ENCODE results near the gene MAP4K4. TPM values are rescaled to one million over a fixed set of nuclear protein-coding genes. Genes with fewer than 3 reads are reported as not detected.
"Not testable (repeated sequence)": the region's sequence is repeated elsewhere in the genome, so short reads cannot be mapped to it uniquely, and the experiment has no call there.

Gene MAP4K4
- total RNA-seq, 1 donor from 2014 or later = 76.9 TPM

DNA sequence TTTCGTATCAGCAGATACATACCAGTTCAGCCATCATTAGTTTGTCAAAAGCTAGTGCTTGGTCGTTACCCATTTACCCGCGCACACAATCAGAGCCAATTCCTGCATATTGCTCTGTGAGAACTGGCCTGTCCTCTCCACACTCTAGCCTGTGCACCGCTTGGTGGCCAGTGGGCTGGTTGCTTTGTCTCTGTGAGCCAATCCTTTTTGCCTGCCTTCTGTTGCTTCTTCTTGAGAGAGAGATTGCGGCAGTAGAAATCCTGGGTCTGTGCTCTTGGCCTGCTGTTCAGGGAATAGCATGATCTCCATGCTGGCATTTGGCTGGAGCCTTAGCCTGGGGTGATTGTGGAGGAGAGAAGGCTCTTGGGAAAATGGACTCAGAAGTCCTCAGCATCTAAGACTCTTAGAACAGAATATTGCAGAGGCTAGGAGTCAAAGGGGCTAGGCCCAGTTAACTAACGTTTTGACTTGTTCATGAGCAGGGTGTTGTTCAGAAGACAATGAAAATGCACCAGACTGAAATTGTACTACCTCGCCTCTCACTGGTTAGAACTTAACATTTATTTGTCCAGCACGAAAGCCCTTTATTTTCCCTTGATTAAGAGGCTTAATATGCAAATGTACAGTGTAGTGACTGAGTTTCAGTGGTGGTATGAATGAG, 37.1 kb downstream of the MAP4K4 start:
- DNase-seq = no peak
- peak; percentile 7 for ATAC-seq (ENCODE audit: poor library complexity)
- intact Hi-C loops (cut with DNase I) = no loop called here

DNA sequence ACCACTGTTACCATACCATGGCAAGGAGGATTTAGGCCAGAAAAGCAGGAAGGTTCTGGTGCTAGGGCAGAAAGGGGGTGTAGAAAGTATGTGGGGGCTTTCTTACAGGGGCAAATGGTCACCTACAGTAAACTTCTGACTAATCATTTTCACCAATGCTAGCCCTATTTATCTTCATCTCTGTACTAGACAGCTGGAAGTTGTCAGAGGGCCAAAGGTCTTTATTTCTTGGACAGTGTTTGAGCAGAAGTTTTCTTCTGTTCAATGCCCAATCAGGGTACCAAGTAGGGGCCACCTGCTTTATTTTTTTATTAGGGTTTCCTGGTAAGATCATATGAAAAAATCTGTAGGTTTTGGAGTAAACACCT, 37.6 kb downstream of the MAP4K4 start:
- DNase-seq = no peak
- intact Hi-C loops (cut with DNase I) = no loop called here
- ATAC-seq (ENCODE audit: poor library complexity) = no peak

DNA sequence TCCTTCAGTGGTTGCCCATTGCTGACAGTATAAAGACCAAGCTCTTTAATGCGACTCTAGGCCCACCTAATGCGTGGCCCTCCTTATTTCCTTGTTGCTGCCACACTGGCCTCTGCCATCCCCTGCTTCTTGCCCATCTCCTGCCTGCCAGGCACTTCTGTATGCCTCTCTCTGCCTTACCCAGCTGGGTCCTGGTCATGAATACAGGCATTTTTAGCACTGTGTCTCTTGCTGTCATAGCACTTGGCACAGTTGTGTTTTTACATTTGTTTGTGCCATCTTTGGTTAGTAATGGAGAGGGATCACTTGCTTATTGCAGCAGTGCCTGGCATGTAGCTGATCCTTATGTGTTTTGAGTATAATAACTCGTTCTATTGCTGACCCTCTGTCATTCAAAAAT, 38.7 kb downstream of the MAP4K4 start:
- intact Hi-C loops (cut with DNase I) = no loop called here
- ATAC-seq (ENCODE audit: poor library complexity) (peak; percentile 35), DNase-seq (no peak)

DNA sequence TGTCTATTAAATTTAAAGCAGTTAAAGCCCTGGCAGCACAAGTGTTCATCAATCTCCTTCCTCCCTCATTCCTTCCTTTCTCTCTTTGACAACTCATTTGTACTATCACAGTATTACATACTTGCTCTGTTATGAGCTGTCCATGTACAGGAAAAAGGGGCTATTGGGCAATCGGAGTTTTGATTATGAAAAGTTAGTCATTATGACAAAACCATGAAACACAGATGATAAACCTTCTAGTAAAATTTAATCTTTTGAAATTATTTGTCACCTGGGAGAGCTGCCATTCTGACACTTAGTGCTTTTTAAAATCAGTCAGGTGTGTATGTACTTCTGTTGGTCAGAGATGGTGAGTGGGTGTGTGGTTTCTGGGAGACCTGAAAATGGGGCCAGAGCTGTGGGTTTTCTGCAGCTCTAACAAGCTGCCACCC, 39.4 kb downstream of the MAP4K4 start:
- no peak for DNase-seq
- intact Hi-C loops (cut with DNase I) = no loop called here
- ATAC-seq (ENCODE audit: poor library complexity) = peak; percentile 18

DNA sequence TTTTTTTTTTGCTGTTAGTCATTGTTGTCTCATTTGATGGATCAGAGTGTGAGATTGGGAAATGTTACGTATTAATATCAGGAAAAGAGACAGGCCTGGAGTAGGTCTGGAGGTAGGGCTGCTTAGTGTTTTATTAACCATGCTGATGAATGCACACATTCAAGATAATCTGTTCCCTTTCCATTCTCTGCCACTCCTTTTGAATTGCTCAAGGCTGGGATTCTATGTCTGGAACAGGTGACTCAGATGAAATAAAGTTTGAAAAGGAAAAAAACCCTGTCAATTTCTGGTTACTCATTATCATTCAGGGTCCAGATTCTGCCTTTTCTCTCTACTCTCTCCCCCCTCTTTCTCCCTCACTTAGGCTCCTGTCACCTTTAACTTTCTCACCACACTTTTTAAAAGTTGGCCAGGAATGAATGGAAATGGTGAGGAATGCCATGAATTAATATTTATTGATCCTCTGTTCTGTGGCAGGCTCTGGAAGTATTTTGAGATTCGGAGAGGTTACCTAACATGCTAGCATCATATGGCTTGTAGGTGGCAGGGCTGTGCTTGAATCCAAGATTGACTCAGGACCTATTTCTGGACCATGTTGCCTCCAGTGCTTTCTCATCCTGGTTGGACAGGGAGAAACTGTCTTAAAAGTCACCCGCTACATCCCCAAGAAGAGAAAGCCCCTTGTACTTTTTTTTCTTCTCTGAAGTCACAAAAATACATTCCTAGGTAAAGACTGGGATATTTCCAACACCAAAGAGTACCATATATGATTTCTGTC, 40.2 kb downstream of the MAP4K4 start:
- ATAC-seq (ENCODE audit: poor library complexity) (no peak), DNase-seq (no peak)
- intact Hi-C loops (cut with DNase I) = no loop called here

DNA sequence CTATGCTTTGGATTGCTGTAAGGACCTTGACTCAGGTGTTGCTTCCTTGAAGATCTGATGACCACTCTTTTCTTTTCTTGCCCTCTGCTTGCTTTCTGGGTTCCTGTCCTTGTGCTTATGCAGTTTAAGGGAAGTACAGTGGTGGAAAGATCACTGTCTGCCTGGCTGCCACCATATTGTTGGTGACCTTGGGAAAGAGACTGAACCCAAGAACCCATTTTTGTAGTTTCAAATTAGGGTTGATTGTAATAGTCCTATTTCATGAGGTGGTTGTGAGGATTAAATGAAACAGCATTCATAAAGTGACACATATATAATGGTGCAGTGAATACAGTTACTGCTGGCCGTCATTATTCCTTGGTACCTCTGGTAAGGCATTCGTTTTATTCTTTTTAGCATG, 41.1 kb downstream of the MAP4K4 start:
- intact Hi-C loops (cut with DNase I) = no loop called here
- DNase-seq (no peak), ATAC-seq (ENCODE audit: poor library complexity) (no peak)

DNA sequence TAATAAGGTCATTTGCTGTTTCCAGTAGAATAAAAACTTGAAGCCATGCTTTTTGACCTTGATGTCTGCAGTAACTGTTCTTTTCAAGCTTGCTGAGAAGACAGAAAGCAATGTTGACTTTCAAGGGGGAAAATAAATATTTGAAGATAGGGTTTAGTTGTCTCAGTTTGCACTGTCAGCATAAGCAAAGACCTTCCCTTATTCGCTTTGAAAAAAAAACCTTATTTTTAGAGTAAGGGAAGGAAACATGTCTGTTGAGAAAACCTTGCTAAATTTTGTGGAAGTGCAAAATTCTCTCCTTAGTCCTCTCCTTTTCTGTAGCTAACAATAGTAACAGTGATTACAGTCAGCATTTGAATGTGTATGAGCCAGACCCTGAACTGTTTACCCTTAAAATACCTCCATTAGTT, 43.1 kb downstream of the MAP4K4 start:
- intact Hi-C loops (cut with DNase I) = no loop called here
- ATAC-seq (ENCODE audit: poor library complexity) = no peak

DNA sequence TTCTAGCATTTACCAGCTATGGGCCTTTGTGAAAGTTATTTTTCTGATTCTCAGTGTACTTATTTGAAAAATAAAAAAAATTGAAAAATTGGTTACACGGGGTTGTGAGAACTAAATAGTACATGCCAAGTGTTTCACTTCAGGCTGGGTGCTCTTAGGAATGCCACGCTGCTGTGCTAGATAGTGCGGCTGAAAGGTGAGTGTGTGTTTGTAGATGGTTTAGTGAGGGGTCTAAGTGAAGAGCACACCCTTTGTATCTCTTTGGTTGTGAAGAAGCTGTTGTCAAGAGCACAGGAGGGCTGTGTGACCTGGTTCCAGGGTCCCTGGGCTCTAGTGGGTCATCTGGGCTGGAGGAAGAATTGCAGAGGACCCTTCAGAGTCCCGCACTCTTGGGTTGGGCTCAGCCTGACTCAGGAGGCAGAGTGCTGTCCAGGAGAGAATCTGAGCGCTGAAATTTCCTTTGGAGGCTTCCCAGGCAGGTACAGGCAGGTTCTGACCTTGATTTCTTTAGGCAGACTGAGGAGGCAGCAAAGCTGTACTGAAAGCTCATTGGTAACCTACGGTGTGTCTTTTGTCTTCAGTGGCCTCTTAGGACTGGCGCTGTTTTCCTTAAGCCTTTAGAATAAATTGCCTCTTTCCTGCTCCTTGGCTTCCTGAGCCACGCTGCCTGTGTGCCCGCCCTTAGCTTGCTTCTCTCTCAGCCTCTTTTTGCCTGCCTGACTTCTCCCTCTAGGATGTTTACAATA, 44.4 kb downstream of the MAP4K4 start:
- ATAC-seq (ENCODE audit: poor library complexity) (peak; percentile 7), DNase-seq (no peak)
- intact Hi-C loops (cut with DNase I) = no loop called here

More for the DNA sequence above, 43.1 kb downstream of the MAP4K4 start:
- no peak for DNase-seq

DNA sequence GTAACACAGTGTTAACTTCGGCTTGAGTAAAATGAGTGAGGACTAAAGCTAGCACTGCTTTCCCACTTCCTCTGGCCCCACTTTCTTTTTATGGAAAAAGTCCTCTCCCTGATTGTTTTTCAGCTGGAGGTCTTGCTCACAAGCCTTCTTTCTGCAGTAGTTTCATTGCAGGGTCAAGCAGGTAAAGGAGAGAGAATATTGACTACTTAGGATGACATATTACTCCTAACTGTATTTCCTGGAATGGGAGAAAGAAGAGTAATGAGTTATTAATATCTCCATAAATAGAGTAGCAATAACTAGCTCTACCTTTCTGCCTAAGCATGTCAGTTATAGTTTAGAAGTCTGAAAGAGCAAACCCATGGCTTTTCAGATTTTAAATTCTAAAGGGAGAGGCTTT, 45.0 kb downstream of the MAP4K4 start:
- DNase-seq = no peak
- ATAC-seq (ENCODE audit: poor library complexity) = no peak
- intact Hi-C loops (cut with DNase I) = no loop called here

DNA sequence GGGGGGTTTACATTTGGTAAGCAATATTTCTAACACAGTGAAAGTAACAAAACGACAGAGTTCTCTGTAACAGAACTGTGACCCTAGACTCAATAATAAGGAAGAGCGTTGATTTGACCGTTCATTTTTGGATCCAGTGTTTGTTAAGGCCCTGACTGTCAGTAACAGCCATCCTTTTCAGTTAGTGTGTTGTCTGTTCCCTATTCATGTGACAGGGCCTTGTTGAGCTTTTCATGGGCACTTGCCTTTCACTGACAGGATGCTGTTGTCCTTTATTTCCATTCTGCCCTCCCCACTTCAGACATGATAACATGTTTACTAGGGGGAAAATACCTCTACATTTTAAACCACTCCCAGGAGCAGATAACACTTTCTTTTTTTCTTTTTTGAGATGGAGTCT, 45.8 kb downstream of the MAP4K4 start:
- DNase-seq = no peak
- peak; percentile 49 for ATAC-seq (ENCODE audit: poor library complexity)
- intact Hi-C loops (cut with DNase I) = no loop called here

DNA sequence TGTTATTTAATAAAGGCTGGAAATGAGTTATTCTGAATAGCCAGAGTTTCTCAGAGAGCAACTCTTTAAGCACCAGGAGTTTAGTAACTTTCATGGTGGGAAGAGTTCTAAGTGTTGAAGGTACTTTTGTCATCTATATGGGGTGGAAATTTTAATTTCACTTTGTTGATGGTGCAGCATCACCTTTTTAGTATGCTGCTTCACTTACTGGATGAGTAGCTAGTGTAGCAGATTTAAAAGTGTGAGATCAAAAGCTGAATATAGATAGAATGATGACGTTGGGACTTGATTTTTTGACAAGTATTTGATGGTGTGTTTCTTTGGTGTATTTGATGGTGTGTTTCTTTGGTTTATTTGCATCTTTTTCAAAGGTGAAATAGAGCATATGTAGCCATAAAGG, 47.3 kb downstream of the MAP4K4 start:
- no peak for DNase-seq
- intact Hi-C loops (cut with DNase I) = no loop called here
- no peak for ATAC-seq (ENCODE audit: poor library complexity)

DNA sequence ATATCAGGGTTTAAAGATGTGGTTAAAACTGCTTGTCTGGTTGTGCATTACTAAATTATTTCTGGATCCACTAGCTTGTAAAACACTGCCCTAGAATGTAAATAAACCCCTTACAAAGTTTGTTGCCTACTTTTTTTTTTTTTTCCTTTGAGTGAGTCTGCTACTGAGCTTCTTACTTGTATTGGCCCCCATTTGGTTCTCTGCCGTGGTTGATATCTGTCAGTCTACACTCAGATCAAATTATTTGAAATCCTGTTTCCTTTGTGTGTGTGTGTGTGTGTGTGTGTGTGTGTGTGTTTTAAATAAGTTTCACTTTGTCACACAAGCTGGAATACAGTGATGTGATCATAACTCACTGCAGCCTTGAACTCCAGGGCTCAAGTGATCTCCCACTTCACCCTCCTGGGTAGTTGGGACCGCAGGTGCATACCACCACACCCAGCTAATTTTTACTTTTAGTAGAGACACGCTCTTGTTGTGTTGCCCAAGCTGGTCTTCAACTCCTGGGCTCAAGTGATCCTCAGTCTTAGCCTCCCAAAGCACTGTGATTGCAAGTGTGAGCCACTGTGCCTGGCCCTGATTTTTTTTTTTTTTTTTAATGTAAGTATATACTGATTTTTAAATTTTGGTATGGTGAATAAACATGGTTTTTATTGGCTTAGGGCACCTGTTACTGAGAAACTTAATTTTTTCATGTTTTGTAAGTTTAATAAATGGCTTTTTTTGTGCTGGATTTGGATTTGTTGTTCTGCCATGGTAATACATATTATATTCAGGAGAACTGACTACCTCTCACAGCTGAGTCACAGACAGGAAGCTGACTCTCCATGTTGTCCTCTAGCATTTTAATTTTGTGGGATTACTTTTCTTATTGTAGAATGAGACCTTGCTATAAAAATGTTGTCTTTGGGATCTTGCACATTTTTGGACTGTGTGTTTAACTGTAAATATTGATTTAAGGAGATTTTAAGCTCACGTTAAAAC, 48.5 kb downstream of the MAP4K4 start:
- ATAC-seq (ENCODE audit: poor library complexity) = no peak
- DNase-seq = no peak
- intact Hi-C loops (cut with DNase I) = no loop called here

DNA sequence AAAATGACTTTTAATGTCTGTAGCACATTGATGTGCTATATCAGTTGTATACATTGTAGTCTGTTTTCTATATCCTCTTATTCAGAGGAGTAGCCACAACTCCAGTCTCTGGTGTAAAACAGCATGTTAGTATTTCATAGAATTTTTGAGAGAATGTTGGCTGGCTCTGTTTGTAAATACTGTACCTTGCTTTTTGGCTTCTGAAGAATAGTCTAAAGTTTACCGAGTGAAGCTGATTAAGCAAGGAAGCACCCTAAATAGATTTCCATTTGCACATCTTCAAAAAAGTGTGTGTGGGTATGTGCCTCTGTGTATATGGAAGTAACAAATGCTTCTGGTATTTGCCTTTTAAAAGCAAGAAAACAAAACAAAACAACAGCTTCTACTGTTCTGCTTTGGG, 50.5 kb downstream of the MAP4K4 start:
- ATAC-seq (ENCODE audit: poor library complexity) (no peak), DNase-seq (no peak)
- intact Hi-C loops (cut with DNase I) = no loop called here

DNA sequence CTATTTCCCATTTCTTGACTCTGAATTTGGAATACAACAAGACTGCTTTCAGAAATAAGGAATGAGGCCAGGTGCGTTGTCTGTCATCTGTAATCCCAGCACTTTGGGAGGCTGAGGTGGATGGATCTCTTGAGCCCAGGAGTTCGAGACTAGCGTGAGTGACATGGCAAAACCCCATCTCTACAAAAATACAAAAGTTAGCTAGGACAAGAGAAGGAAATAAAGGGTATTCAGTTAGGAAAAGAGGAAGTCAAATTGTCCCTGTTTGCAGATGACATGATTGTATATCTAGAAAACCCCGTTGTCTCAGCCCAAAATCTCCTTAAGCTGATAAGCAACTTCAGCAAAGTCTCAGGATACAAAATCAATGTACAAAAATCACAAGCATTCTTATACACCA, 51.0 kb downstream of the MAP4K4 start:
- DNase-seq; intact Hi-C loops (cut with DNase I); ATAC-seq (ENCODE audit: poor library complexity): not testable (repeated sequence)

DNA sequence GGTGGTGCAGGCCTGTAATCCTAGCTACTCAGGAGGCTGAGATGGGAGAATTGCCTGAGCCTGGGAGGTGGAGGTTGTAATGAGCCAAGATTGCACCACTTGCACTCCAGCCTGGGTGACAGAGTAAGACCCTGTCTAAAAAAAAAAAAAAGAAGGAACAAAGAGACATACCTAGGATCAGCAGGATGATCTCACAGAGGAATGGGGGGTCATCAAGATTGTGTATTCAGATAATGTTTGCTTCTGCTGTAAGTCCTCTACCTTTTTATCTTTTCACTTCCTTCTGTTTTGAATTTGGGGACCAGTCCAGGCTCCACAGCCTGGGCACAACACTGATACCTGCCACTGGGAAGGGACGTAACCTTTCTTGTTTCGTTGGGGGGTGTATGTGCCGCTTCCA, 53.2 kb downstream of the MAP4K4 start:
- intact Hi-C loops (cut with DNase I) = no loop called here
- no peak for DNase-seq
- no peak for ATAC-seq (ENCODE audit: poor library complexity)

DNA sequence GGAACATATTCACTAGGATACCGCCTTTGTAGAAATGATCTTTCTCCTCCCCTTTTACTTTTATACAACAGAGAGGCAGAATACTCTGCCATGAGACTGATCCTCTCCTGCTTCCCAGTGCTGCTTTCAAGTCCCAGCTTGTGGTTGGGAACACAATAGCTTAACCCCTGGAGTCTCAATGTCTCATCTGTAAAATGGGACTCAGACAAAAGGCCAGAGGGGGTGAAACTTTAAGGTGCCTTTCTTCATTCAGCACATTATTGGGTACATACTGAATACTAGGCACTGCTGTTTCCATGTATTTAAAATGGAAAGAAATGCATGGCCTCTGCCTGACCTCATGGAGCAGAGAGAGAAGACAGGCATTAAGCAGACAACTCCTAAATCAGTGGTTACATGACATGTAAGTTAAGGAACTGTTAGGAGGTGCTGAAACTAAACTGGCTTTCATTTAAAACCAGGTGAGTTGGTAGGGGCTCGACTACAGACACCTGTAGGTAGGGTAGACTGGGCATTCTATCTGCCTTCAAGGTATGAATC, 53.8 kb downstream of the MAP4K4 start:
- ATAC-seq (ENCODE audit: poor library complexity) = peak; percentile 31
- DNase-seq = no peak
- intact Hi-C loops (cut with DNase I) = no loop called here

DNA sequence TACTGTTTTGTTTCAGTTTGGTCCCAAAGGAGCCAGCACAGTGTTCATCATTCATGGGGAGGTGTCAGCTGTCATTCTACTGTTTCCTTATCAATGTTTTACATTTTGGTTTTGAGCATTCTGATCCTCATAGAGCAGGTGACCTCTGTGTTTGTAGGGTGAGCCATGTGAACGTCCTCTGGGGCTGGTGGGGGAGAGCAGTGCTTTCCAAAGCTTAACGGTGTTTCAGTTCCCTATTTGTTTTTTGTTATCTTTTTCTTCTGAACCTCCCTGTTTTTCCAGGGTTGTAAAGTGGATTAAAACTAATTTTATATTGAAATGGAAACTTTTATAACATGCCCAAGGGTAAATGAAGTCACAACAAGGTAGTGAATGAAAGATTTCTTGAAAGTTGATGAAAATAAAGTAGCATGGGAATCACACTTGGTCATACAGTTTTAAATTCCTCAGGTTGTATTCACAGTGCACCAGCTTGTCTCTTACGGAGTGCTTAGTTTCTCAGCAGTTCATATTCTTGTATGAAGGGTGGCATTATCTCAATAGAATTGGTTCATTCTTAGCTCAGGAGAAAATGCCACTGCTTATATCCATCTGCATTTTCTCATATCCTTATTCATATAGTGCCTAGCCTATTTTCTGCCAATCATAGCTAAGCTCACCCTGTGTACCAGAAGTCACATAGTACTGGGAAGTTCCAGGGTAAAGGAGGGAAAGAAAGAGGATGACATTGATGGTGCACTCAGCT, 54.5 kb downstream of the MAP4K4 start:
- intact Hi-C loops (cut with DNase I) = no loop called here
- ATAC-seq (ENCODE audit: poor library complexity) = peak; percentile 38
- DNase-seq = no peak
